Skeletal muscle tissue (tissue), 4 donors: ENCODE results near the gene GPRC5A. TPM values are rescaled to one million over a fixed set of nuclear protein-coding genes. Genes with fewer than 3 reads are reported as not detected.

Source experiments
- H3K27ac ChIP-seq: one replicate; pipeline ENCODE4 v1.7.0; 2013; ENCODE audit warnings: mild to moderate bottlenecking, low read depth, low read length, inconsistent platforms
- H3K27me3 ChIP-seq, 3 donors: one replicate each; pipeline ENCODE4 v1.7.0; 2013; ENCODE audit warnings: low read length in 3 of 3; ENCODE audit not compliant: control insufficient read depth in 3 of 3, insufficient read depth in 3 of 3
- H3K36me3 ChIP-seq, 3 donors: one replicate each; pipeline ENCODE4 v1.7.0; 2013; ENCODE audit warnings: low read length in 3 of 3; ENCODE audit not compliant: control insufficient read depth in 3 of 3, insufficient read depth in 3 of 3
- H3K4me1 ChIP-seq, 3 donors: one replicate each; pipeline ENCODE4 v1.7.0; 2013; ENCODE audit warnings: low read length in 3 of 3, mild to moderate bottlenecking in 3 of 3; ENCODE audit not compliant: control insufficient read depth in 3 of 3, insufficient read depth in 3 of 3
- H3K4me3 ChIP-seq, 3 donors: one replicate each; pipeline ENCODE4 v1.7.0; 2013; ENCODE audit warnings: low read length in 3 of 3
- H3K9ac ChIP-seq, 3 donors: one replicate each; pipeline ENCODE4 v1.7.0; 2013; ENCODE audit warnings: low read length in 3 of 3, mild to moderate bottlenecking in 3 of 3, moderate library complexity in 2 of 3, low read depth in 1 of 3
- H3K9me3 ChIP-seq, 3 donors: one replicate each; pipeline ENCODE4 v1.7.0; 2013; ENCODE audit warnings: low read length in 3 of 3; ENCODE audit not compliant: control insufficient read depth in 3 of 3
- total RNA-seq: library from RNA; depleted of rRNA; stranded (reverse); fragments of >200 nt; gene quantifications from one replicate; pipeline ENCODE4 v1.2.3, GENCODE V29; 2014
- donor health status: Osteomylitis.

GPRC5A gene
- total RNA-seq, 1 donor from 2014 or later: 1.0 TPM

DNA sequence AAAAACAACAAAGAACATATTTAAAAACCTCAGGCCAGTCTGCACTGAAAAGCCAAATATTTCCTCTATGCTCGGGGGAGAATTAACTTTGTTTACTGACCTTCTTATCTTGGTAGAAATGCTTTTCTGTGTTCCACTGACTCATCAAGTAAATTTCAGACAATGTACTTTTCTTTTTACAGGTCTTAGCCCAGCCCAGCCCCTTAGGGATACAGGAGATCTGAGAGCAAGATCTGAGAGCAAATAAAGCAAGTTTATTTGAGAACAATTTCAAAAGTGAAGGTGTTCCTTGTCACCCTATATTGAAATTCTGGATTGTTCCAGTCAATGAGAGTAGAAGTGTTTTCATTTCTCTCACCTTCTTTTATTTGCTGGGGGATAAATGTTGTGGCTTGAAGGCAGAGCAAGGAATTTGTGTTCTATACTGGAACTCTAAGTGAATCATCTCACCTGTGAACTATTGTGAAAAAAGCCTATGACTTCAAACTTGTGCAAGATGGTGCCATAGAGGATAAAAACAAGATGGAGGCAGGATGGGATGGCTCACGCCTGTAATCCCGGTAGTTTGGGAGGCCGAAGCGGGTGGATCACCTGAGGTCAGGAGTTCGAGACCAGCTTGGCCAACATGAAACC, 7.9 kb upstream of the GPRC5A start:
- no peaks in the 10 kb centered on the region for H3K9me3 ChIP-seq
- no peaks in the 10 kb centered on the region for H3K4me1 ChIP-seq
- H3K9ac ChIP-seq: no peak overlapping the region
- H3K27me3 ChIP-seq: peaks cover 3 to 8% (median 3%) of the 10 kb centered on the region in 3 donors
- H3K4me3 ChIP-seq: no peak overlapping the region
- no peaks in the 10 kb centered on the region for H3K36me3 ChIP-seq
- no peak overlapping the region for H3K27ac ChIP-seq

DNA sequence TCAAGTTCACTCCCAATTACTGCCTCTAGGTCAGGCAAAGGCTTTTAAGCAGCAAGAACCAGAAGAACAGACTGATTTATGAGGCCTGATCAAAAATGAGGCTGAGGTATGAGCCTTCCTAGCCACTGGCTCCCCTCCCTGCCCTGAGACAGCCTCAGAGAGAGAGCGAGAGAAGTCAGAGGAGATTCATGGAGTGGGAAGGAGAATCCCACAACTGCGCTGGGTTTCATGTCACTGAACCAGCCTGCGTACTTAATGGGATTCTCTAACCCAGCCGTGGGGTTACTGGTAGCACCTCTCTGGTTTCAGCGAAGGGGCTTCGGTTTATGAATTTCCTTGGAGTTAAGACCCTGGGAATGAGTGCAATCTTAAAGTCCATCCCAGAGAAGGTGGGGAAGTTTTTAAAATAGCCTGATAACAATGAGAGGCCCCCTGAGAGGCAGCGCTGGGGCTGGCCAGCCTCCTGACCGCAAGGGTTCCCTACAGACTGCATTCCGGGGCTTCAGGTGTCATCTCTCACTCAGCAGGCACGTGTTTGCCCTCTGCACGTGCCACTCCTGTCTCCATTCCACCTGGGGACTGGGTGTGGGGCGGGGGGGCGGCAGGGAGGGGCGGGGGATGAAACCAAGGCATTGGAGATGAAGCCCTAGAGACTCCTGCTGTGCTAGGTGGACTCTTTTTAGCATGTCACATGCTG, 6.1 kb upstream of the GPRC5A start:
- Histone ChIP-seq H3K4me3 (no peak overlapping the region), H3K4me1 (peaks cover 0 to under 1% (median under 1%) of the 10 kb centered on the region in 3 donors), H3K27me3 (peaks cover 12 to 16% (median 15%) of the 10 kb centered on the region in 3 donors), H3K36me3 (no peaks in the 10 kb centered on the region), H3K9ac (no peak overlapping the region), H3K9me3 (no peaks in the 10 kb centered on the region), H3K27ac (no peak overlapping the region)

DNA sequence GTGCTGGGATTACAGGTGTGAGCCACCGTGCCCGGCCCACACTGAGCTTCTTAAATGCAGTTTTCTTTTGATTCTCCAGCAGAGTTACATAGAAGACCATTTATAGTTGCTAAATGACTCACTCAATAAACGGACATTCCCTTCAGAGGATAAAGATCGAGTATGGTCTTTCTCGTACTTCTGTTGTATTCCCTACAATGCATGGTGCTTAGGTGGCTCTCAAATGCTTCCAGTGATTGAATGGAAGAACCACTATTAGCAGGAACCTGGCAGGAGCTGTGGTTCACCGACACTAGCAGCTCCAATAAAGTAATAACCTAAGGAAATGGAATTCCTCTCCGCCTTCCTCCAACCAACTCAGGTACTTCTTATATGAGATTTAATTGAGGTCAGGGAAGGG, 3.9 kb upstream of the GPRC5A start:
- Histone ChIP-seq H3K4me3 (no peak overlapping the region), H3K36me3 (no peaks in the 10 kb centered on the region), H3K27ac (no peak overlapping the region), H3K27me3 (peaks cover 14 to 28% (median 26%) of the 10 kb centered on the region in 3 donors), H3K4me1 (peaks cover 11 to 17% (median 12%) of the 10 kb centered on the region in 3 donors), H3K9me3 (no peaks in the 10 kb centered on the region), H3K9ac (no peak overlapping the region)

DNA sequence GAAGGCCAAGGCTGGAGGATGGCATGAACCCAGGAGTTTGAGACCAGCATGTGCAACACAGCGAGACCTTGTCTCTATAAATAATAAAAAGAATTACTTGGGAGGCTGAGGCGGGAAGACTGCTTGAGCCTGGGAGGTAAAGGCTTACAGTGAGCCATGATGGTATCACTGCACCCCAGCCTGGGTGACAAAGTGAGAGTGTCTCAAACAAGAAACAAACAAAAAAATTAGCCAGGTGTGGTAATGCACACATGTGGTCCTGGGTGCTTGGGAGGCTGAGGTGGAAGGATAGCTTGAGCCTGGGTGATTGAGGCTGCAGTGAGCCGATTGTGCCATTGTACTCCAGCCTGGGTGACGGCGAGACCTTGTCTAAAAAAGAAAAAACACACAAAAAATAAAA, 1.7 kb upstream of the GPRC5A start:
- Histone ChIP-seq H3K4me1 (peaks cover 11 to 17% (median 12%) of the 10 kb centered on the region in 3 donors), H3K9me3 (no peaks in the 10 kb centered on the region), H3K27ac (no peak overlapping the region), H3K27me3 (peaks cover 20 to 35% (median 32%) of the 10 kb centered on the region in 3 donors), H3K9ac (no peak overlapping the region), H3K4me3 (no peak overlapping the region), H3K36me3 (no peaks in the 10 kb centered on the region)

DNA sequence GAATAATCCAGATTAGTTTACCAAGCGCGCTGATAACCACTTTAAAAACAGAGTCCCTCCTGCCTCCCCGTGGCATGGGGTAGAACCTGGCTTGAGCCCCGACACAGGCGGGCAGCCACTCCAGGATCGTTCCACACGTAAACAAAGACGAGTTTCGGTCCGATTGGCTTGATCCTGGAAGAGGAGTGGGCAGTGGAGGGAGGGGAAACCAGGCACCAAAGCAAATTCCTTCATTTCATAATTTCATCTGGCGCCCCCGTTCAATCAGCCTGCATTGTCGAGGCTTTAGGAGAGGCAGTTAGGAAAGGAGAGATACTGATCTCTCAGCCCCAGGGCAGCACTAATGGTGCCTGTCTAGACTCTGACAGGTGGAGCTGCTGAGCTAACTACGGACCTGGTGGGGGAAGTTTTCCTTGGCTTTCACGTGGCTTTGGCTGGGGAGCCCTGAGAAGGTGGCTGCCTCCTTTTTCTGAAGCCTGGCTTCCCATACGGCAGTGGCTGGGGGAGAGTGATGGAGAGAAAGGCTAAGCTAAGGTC, 751 bp upstream of the GPRC5A start:
- Histone ChIP-seq H3K27ac (peak overlapping the region; percentile 62), H3K27me3 (peaks cover 20 to 35% (median 32%) of the 10 kb centered on the region in 3 donors), H3K4me1 (peaks cover 11 to 17% (median 12%) of the 10 kb centered on the region in 3 donors), H3K9me3 (no peaks in the 10 kb centered on the region), H3K9ac (peak overlapping the region; percentile 62 to 75 (median 73)), H3K36me3 (no peaks in the 10 kb centered on the region), H3K4me3 (peak overlapping the region; percentile 69 to 76 (median 75))

DNA sequence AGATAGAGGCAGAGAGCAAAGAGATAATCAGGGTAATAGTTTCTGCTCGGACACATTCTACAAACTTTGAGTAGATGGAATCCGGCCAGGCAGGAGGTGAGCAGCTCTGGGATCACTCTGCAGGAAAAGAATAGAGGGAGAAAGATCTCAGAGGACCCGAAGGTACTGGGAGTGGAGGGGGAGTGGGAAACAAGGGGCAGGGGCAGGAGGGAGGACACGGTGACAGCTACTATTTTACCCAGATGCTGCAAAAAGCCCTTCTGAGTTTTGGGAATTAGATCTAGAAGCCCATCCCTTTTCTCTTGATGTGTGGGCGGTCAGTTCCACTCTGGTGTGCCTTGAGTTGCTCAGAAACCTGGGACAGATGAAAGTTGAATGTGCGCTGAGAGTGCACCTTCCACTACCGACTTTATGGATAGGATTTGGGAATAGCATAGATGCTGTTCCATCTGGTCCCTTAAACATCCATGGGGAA, 556 bp downstream of the GPRC5A start:
- Histone ChIP-seq H3K9me3 (no peaks in the 10 kb centered on the region), H3K9ac (peak overlapping the region in 2 of 3 donors; percentile 65 to 75), H3K4me1 (peaks cover 11 to 17% (median 12%) of the 10 kb centered on the region in 3 donors), H3K27ac (peak overlapping the region; percentile 62), H3K4me3 (peak overlapping the region in 1 of 3 donors; percentile 76), H3K36me3 (no peaks in the 10 kb centered on the region), H3K27me3 (peaks cover 17 to 35% (median 32%) of the 10 kb centered on the region in 3 donors)

DNA sequence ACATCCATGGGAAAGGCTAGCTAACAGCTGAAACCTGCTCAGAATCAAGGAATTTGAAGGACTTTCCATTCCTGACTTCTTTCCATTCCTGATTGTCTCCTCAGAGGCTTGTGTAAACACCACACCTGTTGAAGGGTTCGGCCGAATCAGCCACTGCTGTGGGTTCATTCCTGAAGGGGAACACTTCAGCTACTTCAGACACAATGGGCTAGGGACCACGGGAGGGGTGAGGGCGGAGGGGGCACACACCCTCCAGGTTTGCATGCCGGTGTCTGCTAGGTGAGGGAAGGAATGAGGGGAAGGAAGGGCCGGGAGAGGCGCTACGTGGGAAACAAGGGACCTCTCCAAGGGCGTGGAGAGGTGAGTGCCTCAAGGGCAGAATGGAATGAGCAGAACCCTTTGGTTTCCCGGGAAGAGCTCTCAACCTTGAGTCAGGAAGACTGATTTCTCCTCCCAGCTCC, 1.3 kb downstream of the GPRC5A start:
- Histone ChIP-seq H3K4me1 (peaks cover 11 to 17% (median 12%) of the 10 kb centered on the region in 3 donors), H3K9me3 (no peaks in the 10 kb centered on the region), H3K27me3 (peaks cover 17 to 35% (median 32%) of the 10 kb centered on the region in 3 donors), H3K27ac (no peak overlapping the region), H3K9ac (no peak overlapping the region), H3K36me3 (no peaks in the 10 kb centered on the region), H3K4me3 (peak overlapping the region in 1 of 3 donors; percentile 76)

DNA sequence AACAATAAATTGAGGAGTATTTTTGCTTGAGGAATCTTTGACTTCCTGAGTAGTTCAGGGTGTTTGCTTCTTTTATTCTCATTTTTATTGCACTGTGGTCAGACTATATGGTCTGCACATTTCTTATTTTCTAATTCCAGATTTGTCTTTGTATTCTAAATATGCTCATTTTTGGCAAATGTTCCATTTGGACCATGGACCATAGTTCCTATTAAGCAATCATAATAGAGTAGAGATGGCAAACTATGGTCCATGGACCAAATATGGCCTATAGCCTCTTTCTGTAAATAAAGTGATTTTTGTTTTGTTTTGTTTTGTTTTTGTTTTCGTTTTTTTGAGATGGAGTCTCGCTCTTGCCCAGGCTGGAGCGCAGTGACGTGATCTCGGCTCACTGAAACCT, 2.1 kb downstream of the GPRC5A start:
- no peak overlapping the region for H3K27ac ChIP-seq

DNA sequence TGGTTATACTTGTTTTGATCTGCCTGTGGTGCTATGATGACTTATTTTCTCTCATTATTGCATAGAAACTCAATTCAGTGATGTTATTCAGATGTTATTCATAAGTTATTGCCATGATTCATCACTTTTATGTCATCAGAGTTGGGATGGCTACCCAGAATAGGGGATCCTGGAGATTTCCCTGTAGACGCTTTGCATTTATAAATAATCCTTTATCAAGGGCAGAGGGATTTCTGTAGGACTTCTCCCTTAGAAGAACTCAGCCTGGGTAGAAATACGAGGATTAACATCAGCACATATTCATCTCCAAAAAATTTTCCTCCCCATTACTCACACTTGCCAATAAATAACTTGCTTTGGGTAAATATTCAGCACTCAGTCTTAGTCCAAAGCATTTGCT, 4.9 kb downstream of the GPRC5A start:
- no peak overlapping the region for H3K9ac ChIP-seq
- H3K4me3 ChIP-seq: no peak overlapping the region
- no peaks in the 10 kb centered on the region for H3K9me3 ChIP-seq
- H3K27ac ChIP-seq: no peak overlapping the region
- H3K4me1 ChIP-seq: peaks cover 3 to 12% (median 3%) of the 10 kb centered on the region in 3 donors
- no peaks in the 10 kb centered on the region for H3K36me3 ChIP-seq
- H3K27me3 ChIP-seq: peaks cover 9 to 21% (median 10%) of the 10 kb centered on the region in 3 donors

More for the DNA sequence above, 2.1 kb downstream of the GPRC5A start:
- H3K4me1 ChIP-seq: peaks cover 11 to 17% (median 12%) of the 10 kb centered on the region in 3 donors
- H3K27me3 ChIP-seq: peaks cover 16 to 32% (median 28%) of the 10 kb centered on the region in 3 donors
- no peak overlapping the region for H3K4me3 ChIP-seq
- H3K36me3 ChIP-seq: no peaks in the 10 kb centered on the region
- H3K9ac ChIP-seq: no peak overlapping the region
- no peaks in the 10 kb centered on the region for H3K9me3 ChIP-seq
